OCI-LY1 (cell line): ENCODE data around the gene BBC3.

ENCODE experiments used
- H2AFZ ChIP-seq: fragments of 200-600 bp; sonication (generic), shearing (Covaris generic); 2 replicates; pipeline ENCODE4 v1.6.0; 2014; ENCODE audit warnings: antibody characterized with exemption, mild to moderate bottlenecking, low read length
- H3F3A ChIP-seq: fragments of 200-600 bp; sonication (generic), shearing (Covaris generic); 2 replicates; pipeline ENCODE4 v1.6.0; 2014; ENCODE audit warnings: mild to moderate bottlenecking, antibody characterized with exemption, low read length, moderate library complexity; ENCODE audit not compliant: insufficient read depth
- H3K27ac ChIP-seq: fragments of 200-600 bp; sonication (generic); 2 replicates; pipeline ENCODE4 v1.5.1; 2014; ENCODE audit warnings: low read length, mixed run types, mild to moderate bottlenecking, low read depth; ENCODE audit not compliant: poor library complexity, severe bottlenecking
- H3K27me3 ChIP-seq: fragments of 200-600 bp; sonication (generic); 2 replicates; pipeline ENCODE4 v1.6.0; 2014; ENCODE audit warnings: antibody characterized with exemption, mild to moderate bottlenecking, low read length, moderate library complexity; ENCODE audit not compliant: insufficient read depth
- H3K36me3 ChIP-seq: fragments of 200-600 bp; sonication (generic); 2 replicates; pipeline ENCODE4 v1.6.1; 2014; ENCODE audit warnings: mild to moderate bottlenecking, antibody characterized with exemption, low read length, moderate library complexity, mixed read lengths; ENCODE audit not compliant: insufficient read depth
- H3K4me1 ChIP-seq: fragments of 200-600 bp; sonication (generic); 2 replicates; pipeline ENCODE4 v1.5.1; 2014; ENCODE audit warnings: mild to moderate bottlenecking, low read length, moderate library complexity; ENCODE audit not compliant: insufficient read depth, severe bottlenecking
- H3K4me2 ChIP-seq: fragments of 200-600 bp; sonication (generic), shearing (Covaris generic); 2 replicates; pipeline ENCODE4 v1.6.1; 2014; ENCODE audit warnings: low read length
- H3K4me3 ChIP-seq: fragments of 200-600 bp; sonication (generic); 2 replicates; pipeline ENCODE4 v1.5.1; 2014; ENCODE audit warnings: low read length, low read depth, mild to moderate bottlenecking, mixed read lengths; ENCODE audit not compliant: poor library complexity, severe bottlenecking
- H3K79me2 ChIP-seq: fragments of 200-600 bp; shearing (Covaris generic); 2 replicates; pipeline ENCODE4 v1.6.1; 2016; ENCODE audit warnings: mixed run types, low read length, mixed read lengths; ENCODE audit not compliant: insufficient read depth
- H3K9ac ChIP-seq: fragments of 200-600 bp; sonication (generic), shearing (Covaris generic); 2 replicates; pipeline ENCODE4 v1.6.1; 2014; ENCODE audit warnings: mild to moderate bottlenecking, low read length, mixed read lengths
- H3K9me2 ChIP-seq: fragments of 200-600 bp; sonication (generic), shearing (Covaris generic); 2 replicates; pipeline ENCODE4 v1.6.1; 2014; ENCODE audit warnings: low read depth, mild to moderate bottlenecking, low read length, mixed read lengths
- H3K9me3 ChIP-seq: fragments of 200-600 bp; shearing (Covaris generic); 2 replicates; pipeline ENCODE4 v1.6.1; 2014; ENCODE audit warnings: low read length, mixed read lengths
- H4K20me1 ChIP-seq: fragments of 200-600 bp; sonication (generic), shearing (Covaris generic); 2 replicates; pipeline ENCODE4 v1.6.0; 2016; ENCODE audit warnings: mild to moderate bottlenecking, low read length; ENCODE audit not compliant: insufficient read depth
- EZH2 ChIP-seq: fragments of 200-600 bp; sonication (generic), shearing (Covaris generic); IDR thresholded peaks from 2 replicates; pipeline ENCODE4 v1.8.0; 2017; ENCODE audit warnings: borderline replicate concordance, mixed run types, mild to moderate bottlenecking, antibody characterized with exemption, low read length, moderate library complexity, mixed read lengths
- TF ChIP-seq, protein P1 (sequence below): fragments of 200-600 bp; sonication (generic), shearing (Covaris generic); IDR thresholded peaks from 2 replicates; pipeline ENCODE4 v1.5.1; 2017; ENCODE audit warnings: mild to moderate bottlenecking, antibody characterized with exemption, low read length, moderate library complexity, mixed read lengths

The BBC3 gene

DNA sequence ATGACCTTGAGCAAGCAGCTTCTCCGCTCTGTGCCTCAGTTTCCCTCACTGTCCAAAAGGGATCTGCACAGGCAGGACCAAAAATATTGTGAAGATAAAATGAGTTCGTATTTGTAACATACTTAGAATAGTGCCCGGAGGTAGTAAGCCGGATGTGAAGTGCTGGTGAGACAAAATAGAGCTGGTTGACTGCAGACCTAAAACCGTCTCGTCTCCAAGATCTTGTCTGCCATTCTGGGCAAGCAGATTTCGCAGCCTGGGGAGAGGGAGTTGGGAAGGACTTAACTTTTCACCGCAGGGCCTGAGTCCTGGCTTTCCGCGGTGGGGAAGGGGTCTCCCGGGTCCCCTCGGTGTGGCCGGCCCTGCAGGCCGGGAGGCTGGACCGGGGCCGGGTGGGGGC lies 8.2 kb upstream of the BBC3 start:
- H3K9ac ChIP-seq = no peak overlapping the region
- no peaks in the 10 kb centered on the region for H3K9me3 ChIP-seq
- H3K79me2 ChIP-seq = no peaks in the 10 kb centered on the region
- no peaks in the 10 kb centered on the region for H4K20me1 ChIP-seq
- no peaks in the 10 kb centered on the region; the same call in 1 of the 2 replicates for H3K27me3 ChIP-seq
- no peak overlapping the region for H2AFZ ChIP-seq
- H3K4me2 ChIP-seq = no peak overlapping the region
- TF ChIP-seq, protein P1, sequence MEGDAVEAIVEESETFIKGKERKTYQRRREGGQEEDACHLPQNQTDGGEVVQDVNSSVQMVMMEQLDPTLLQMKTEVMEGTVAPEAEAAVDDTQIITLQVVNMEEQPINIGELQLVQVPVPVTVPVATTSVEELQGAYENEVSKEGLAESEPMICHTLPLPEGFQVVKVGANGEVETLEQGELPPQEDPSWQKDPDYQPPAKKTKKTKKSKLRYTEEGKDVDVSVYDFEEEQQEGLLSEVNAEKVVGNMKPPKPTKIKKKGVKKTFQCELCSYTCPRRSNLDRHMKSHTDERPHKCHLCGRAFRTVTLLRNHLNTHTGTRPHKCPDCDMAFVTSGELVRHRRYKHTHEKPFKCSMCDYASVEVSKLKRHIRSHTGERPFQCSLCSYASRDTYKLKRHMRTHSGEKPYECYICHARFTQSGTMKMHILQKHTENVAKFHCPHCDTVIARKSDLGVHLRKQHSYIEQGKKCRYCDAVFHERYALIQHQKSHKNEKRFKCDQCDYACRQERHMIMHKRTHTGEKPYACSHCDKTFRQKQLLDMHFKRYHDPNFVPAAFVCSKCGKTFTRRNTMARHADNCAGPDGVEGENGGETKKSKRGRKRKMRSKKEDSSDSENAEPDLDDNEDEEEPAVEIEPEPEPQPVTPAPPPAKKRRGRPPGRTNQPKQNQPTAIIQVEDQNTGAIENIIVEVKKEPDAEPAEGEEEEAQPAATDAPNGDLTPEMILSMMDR = no peak
- no peak for TF ChIP-seq EZH2
- H3K4me3 ChIP-seq = no peak overlapping the region
- peaks cover 29% of the 10 kb centered on the region for H3K4me1 ChIP-seq
- H3K27ac ChIP-seq = no peak overlapping the region
- H3K9me2 ChIP-seq = no peaks in the 10 kb centered on the region
- H3K36me3 ChIP-seq = no peaks in the 10 kb centered on the region
- peaks cover 5% of the 10 kb centered on the region; the same call in 1 of the 2 replicates for H3F3A ChIP-seq

DNA sequence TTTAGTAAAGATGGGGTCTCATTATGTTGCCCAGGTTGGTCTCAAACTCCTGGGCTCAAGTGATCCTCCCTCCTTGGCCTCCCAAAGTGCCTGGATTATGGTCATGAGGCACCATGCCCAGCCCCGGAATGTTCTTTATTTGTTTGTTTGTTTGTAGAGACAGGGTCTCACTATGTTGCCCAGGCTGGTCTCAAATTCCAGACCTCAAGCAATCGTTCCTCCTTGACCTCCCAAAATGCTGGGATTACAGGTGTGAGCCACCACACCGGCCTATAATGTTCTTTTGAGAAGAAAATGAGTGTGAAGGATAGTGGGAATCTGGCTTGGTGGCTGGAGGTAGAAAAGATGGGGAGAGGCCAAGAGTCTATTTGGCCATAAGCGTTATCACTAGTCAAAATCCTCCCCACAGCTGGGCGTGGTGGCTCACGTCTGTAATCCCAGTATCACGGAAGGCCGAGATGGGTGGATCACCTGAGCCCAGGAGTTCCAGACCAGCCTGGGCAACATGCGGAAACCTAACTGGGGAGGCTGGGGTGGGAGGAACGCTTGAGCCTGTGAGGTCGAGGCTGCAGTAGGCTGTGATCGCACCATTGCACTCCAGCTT lies 5.2 kb upstream of the BBC3 start:
- Histone ChIP-seq H3F3A (0 out of 2 replicates have a peak, but pooled peaks cover 3% of the 10 kb centered on the region), H3K36me3 (no peaks in the 10 kb centered on the region), H3K4me3 (no peak overlapping the region), H3K4me1 (peaks cover 24% of the 10 kb centered on the region), H3K79me2 (no peaks in the 10 kb centered on the region), H3K9ac (no peak overlapping the region), H2AFZ (no peak overlapping the region), H3K4me2 (no peak overlapping the region), H3K9me2 (no peaks in the 10 kb centered on the region), H3K27ac (no peak overlapping the region), H3K27me3 (no peaks in the 10 kb centered on the region), H3K9me3 (no peaks in the 10 kb centered on the region), H4K20me1 (no peaks in the 10 kb centered on the region)
- no peak for TF ChIP-seq EZH2
- TF ChIP-seq, protein P1 = no peak

DNA sequence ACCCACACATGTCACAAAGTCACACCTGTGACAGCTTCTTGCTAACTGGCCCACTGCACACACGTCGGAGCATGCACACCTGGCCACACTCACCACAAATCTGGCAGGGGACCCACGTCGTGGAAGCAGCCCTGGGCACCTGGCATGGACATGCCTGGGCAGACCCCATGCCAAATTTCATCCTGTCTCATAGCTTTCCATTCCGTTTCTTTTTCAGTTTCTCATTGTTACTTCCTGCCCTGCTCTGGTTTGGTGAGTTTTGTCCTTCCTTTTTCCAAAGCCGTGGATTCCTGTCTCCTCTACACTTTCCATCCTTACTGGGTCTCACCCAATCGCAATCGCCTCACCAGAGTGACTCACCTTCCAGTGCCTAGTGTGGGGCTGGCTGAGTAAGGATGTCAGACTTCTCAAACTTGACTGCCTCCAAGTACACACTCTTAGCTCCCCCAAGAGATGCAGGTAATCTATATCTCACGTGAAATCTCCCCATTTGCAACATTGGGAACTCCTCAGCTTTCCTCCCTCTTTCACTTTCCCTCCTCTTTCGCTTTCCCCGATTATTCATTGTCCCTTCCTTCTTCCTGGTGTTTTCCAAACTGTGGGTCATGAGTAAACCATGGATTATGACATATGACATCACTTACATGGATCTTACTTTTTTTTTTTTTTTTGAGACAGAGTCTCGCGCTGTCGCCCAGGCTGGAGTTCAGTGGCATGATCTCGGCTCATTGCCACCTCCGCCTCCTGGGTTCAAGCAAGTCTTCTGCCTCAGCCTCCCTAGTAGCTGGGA lies 1.6 kb upstream of the BBC3 start:
- no peak overlapping the region; the same call in 1 of the 2 replicates for H3K4me2 ChIP-seq
- no peaks in the 10 kb centered on the region for H4K20me1 ChIP-seq
- H2AFZ ChIP-seq = no peak overlapping the region
- no peaks in the 10 kb centered on the region for H3K9me3 ChIP-seq
- peaks cover 14% of the 10 kb centered on the region; the same call in 1 of the 2 replicates for H3F3A ChIP-seq
- H3K4me1 ChIP-seq = peaks cover 39% of the 10 kb centered on the region
- H3K9me2 ChIP-seq = no peaks in the 10 kb centered on the region
- no peak overlapping the region; the same call in 1 of the 2 replicates for H3K9ac ChIP-seq
- H3K79me2 ChIP-seq = no peaks in the 10 kb centered on the region
- H3K27me3 ChIP-seq = no peaks in the 10 kb centered on the region
- no peak for TF ChIP-seq EZH2
- TF ChIP-seq, protein P1 = no peak
- H3K4me3 ChIP-seq = no peak overlapping the region
- peak overlapping the region; percentile 70 for H3K27ac ChIP-seq
- no peaks in the 10 kb centered on the region for H3K36me3 ChIP-seq
